ENCODE measurements around the gene CSRNP3.

DNA sequence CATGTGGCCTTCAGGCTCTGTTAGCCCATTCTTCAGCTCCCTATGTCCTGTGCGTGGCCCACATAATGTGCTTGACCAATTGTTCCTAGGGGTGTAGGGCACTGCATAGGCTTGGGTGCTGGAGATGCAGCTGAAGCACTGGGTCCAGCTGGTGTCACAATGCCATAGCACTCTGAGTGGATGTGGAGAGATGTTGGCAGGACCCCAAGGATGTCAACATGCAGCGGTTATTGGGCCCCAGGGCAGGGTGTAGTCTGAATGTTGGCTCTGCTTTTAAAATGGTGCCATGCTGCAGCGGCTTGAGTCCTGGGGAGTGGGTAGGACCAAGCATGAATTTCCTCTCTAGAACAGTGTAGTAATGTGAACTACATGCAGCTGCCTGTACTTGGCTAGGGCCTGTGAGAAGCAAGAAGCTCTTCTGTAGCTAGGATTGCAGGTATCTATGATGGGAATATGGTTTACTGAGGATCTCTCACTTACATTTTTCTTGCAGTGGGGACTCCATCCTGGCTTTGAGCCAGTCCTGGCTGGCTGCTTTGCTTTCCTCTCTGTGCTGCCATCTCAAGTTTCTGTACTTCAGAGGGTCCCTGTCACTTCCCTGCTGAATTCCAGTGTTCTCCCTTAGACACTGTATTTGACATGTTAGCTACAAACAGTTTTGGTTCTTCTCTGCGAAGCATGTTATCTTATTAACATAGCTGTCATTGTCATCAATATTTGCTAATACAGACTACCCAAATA is 148.4 kb downstream of the CSRNP3 start:
- TF ChIP-seq, protein P1, sequence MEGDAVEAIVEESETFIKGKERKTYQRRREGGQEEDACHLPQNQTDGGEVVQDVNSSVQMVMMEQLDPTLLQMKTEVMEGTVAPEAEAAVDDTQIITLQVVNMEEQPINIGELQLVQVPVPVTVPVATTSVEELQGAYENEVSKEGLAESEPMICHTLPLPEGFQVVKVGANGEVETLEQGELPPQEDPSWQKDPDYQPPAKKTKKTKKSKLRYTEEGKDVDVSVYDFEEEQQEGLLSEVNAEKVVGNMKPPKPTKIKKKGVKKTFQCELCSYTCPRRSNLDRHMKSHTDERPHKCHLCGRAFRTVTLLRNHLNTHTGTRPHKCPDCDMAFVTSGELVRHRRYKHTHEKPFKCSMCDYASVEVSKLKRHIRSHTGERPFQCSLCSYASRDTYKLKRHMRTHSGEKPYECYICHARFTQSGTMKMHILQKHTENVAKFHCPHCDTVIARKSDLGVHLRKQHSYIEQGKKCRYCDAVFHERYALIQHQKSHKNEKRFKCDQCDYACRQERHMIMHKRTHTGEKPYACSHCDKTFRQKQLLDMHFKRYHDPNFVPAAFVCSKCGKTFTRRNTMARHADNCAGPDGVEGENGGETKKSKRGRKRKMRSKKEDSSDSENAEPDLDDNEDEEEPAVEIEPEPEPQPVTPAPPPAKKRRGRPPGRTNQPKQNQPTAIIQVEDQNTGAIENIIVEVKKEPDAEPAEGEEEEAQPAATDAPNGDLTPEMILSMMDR (IDR thresholded peaks at IDR 0.05): no peak
- TF ChIP-seq POLR2A (IDR thresholded peaks at IDR 0.05): no peak
- TF ChIP-seq EP300 (IDR thresholded peaks at IDR 0.05): no peak

All from ovary (tissue), 3 donors.